DOHH2 (cell line): Measurements from ENCODE around the gene MATN3.
"Not testable (repeated sequence)": the region's sequence is repeated elsewhere in the genome, so short reads cannot be mapped to it uniquely, and the experiment has no call there.

Experiments
- H3F3A ChIP-seq: fragments of 200-600 bp; sonication (generic), shearing (Covaris generic); 2 replicates; pipeline ENCODE4 v1.6.0; 2016; ENCODE audit warnings: antibody characterized with exemption, mild to moderate bottlenecking; ENCODE audit not compliant: control insufficient read depth, insufficient read depth
- H3K27ac ChIP-seq: fragments of 200-600 bp; sonication (generic); 2 replicates; pipeline ENCODE4 v1.5.1; 2014; ENCODE audit warnings: low read depth, mild to moderate bottlenecking, low read length, moderate library complexity
- H3K27me3 ChIP-seq: fragments of 200-600 bp; sonication (generic); 2 replicates; pipeline ENCODE4 v1.6.1; 2014; ENCODE audit warnings: mild to moderate bottlenecking, low read length, mixed read lengths; ENCODE audit not compliant: control insufficient read depth
- H3K36me3 ChIP-seq: fragments of 200-600 bp; sonication (generic); 2 replicates; pipeline ENCODE4 v1.6.1; 2014; ENCODE audit warnings: mild to moderate bottlenecking, low read length, moderate library complexity, mixed read lengths; ENCODE audit not compliant: control insufficient read depth
- H3K4me1 ChIP-seq: fragments of 200-600 bp; sonication (generic); 2 replicates; pipeline ENCODE4 v1.6.1; 2014; ENCODE audit warnings: mild to moderate bottlenecking, low read length, mixed read lengths; ENCODE audit not compliant: control insufficient read depth
- H3K4me2 ChIP-seq: fragments of 200-600 bp; sonication (generic); 2 replicates; pipeline ENCODE4 v1.6.0; 2014; ENCODE audit warnings: mild to moderate bottlenecking, low read length, moderate library complexity
- H3K4me3 ChIP-seq: fragments of 200-600 bp; sonication (generic); 2 replicates; pipeline ENCODE4 v1.5.1; 2014; ENCODE audit warnings: mild to moderate bottlenecking, low read length, mixed read lengths
- H3K79me2 ChIP-seq: fragments of 200-600 bp; sonication (generic); 2 replicates; pipeline ENCODE4 v1.6.1; 2014; ENCODE audit warnings: mild to moderate bottlenecking, low read length, mixed read lengths; ENCODE audit not compliant: control insufficient read depth
- H3K9me2 ChIP-seq: fragments of 200-600 bp; sonication (generic); replicated peaks from 2 replicates; pipeline ENCODE4 v1.6.1; 2014; ENCODE audit warnings: mild to moderate bottlenecking, low read length, mixed read lengths; ENCODE audit not compliant: control insufficient read depth
- H3K9me3 ChIP-seq: fragments of 200-600 bp; sonication (generic); 2 replicates; pipeline ENCODE4 v1.6.1; 2014; ENCODE audit warnings: antibody characterized with exemption, low read length, mixed read lengths; ENCODE audit not compliant: control insufficient read depth, insufficient read depth
- H4K20me1 ChIP-seq: fragments of 200-600 bp; sonication (generic); 2 replicates; pipeline ENCODE4 v1.6.0; 2014; ENCODE audit warnings: low read depth, mild to moderate bottlenecking, antibody characterized with exemption, low read length, moderate library complexity; ENCODE audit not compliant: control insufficient read depth, insufficient read depth
- CTCF ChIP-seq: fragments of 200-600 bp; sonication (generic); IDR thresholded peaks from one replicate; pipeline ENCODE4 v1.5.1; 2014; ENCODE audit warnings: antibody characterized with exemption, mild to moderate bottlenecking, low read depth, low read length; ENCODE audit not compliant: poor library complexity, severe bottlenecking
- EZH2phosphoT487 ChIP-seq: fragments of 200-600 bp; sonication (generic); IDR thresholded peaks from 2 replicates; pipeline ENCODE4 v1.6.1; 2017; ENCODE audit warnings: borderline replicate concordance, mild to moderate bottlenecking, antibody characterized with exemption, low read length, moderate library complexity, mixed read lengths

MATN3 gene

GRCh38 chr2:20048488-20049448 is 36.3 kb upstream of the MATN3 start:
- Histone ChIP-seq H4K20me1 (0 out of 2 replicates have a peak, but pooled peaks cover 3% of the 10 kb centered on the region), H3F3A (0 out of 2 replicates have a peak, but pooled peaks cover 6% of the 10 kb centered on the region), H3K9me3 (no peaks in the 10 kb centered on the region), H3K27me3 (no peaks in the 10 kb centered on the region), H3K9me2 (no peaks in the 10 kb centered on the region), H3K4me2 (peak overlapping the region; percentile 81), H3K79me2 (peaks cover 73% of the 10 kb centered on the region), H3K4me3 (peak overlapping the region; percentile 98), H3K36me3 (peaks cover 11% of the 10 kb centered on the region), H3K27ac (no peak overlapping the region), H3K4me1 (peaks cover 35% of the 10 kb centered on the region)
- TF ChIP-seq CTCF: no peak
- no peak for TF ChIP-seq EZH2phosphoT487

GRCh38 chr2:20045712-20046292 is 33.3 kb upstream of the MATN3 start:
- H3K27ac ChIP-seq, H3F3A ChIP-seq, H4K20me1 ChIP-seq, H3K4me3 ChIP-seq, H3K9me3 ChIP-seq, H3K27me3 ChIP-seq, H3K4me2 ChIP-seq, H3K9me2 ChIP-seq: not testable (repeated sequence)
- Histone ChIP-seq H3K4me1 (peaks cover 24% of the 10 kb centered on the region), H3K36me3 (peaks cover 18% of the 10 kb centered on the region), H3K79me2 (peaks cover 91% of the 10 kb centered on the region)

- H3K4me2 ChIP-seq: no peak overlapping the region
- H3K79me2 ChIP-seq: peaks cover 80% of the 10 kb centered on the region
- no peaks in the 10 kb centered on the region for H3K27me3 ChIP-seq
- no peak for TF ChIP-seq EZH2phosphoT487
- no peak for TF ChIP-seq CTCF
- no peaks in the 10 kb centered on the region for H4K20me1 ChIP-seq
- H3K9me2 ChIP-seq: no peaks in the 10 kb centered on the region
- H3K36me3 ChIP-seq: peaks cover 24% of the 10 kb centered on the region
- H3F3A ChIP-seq: no peaks in the 10 kb centered on the region
- H3K4me3 ChIP-seq: no peak overlapping the region
- no peak overlapping the region for H3K27ac ChIP-seq
- H3K9me3 ChIP-seq: no peaks in the 10 kb centered on the region
- peaks cover 21% of the 10 kb centered on the region for H3K4me1 ChIP-seq
These were observed 32.3 kb upstream of the MATN3 start for GRCh38 chr2:20044778-20045177.

GRCh38 chr2:20042531-20042930 is 30.1 kb upstream of the MATN3 start:
- Histone ChIP-seq H3K36me3 (peaks cover 36% of the 10 kb centered on the region), H3K4me1 (no peaks in the 10 kb centered on the region; the same call in 1 of the 2 replicates), H3K9me2 (no peaks in the 10 kb centered on the region), H3K27ac (no peak overlapping the region), H3K27me3 (no peaks in the 10 kb centered on the region), H3K79me2 (peaks cover 58% of the 10 kb centered on the region), H3K4me3 (no peak overlapping the region), H3F3A (no peaks in the 10 kb centered on the region; the same call in 1 of the 2 replicates), H3K9me3 (no peaks in the 10 kb centered on the region), H3K4me2 (no peak overlapping the region), H4K20me1 (no peaks in the 10 kb centered on the region)
- TF ChIP-seq CTCF: no peak
- no peak for TF ChIP-seq EZH2phosphoT487
